Measurements from ENCODE around the gene MAP2K1. TPM values are rescaled to one million over a fixed set of nuclear protein-coding genes. Genes with fewer than 3 reads are reported as not detected.

The MAP2K1 gene
- total RNA-seq, 4 donors from 2014 or later: 14.7 to 83.0 (median 40.0) TPM

DNA sequence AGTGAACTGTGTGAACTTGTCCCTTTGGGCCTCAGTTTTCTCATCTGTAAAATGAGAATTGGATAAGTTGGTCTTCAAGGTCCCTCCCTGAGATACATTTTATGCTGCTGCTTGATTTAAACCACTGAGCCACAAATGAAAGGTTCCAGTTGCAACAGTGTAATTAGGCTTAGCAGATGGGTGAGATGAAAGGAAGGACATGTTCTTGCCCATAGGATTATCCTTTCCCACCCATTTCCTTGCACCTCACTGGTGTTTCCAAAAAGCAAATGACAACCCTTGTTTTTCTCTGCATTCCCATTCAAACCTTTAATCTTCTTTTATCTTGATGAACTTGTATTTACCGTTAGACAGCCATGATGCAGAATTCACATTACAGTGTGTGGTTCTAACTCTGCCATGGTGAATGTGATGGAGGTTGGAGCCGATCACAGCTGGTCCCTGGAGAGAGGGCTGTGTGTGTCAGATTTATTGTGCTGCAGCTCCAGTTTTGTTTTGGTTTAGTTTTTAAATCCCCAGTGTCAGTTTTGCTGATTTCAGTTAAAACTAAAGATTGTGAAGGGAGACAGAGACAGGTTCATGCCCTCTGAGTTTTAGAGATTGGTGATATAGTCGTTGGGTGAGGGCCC lies 44.0 kb downstream of the MAP2K1 start:
- Histone ChIP-seq H3K4me1 (no peaks in the 10 kb centered on the region), H3K36me3 (no peaks in the 10 kb centered on the region), H3K27ac (no peak overlapping the region), H3K27me3 (no peaks in the 10 kb centered on the region), H3K9me3 (no peaks in the 10 kb centered on the region), H3K4me3 (no peak overlapping the region)
- TF ChIP-seq, protein P1, sequence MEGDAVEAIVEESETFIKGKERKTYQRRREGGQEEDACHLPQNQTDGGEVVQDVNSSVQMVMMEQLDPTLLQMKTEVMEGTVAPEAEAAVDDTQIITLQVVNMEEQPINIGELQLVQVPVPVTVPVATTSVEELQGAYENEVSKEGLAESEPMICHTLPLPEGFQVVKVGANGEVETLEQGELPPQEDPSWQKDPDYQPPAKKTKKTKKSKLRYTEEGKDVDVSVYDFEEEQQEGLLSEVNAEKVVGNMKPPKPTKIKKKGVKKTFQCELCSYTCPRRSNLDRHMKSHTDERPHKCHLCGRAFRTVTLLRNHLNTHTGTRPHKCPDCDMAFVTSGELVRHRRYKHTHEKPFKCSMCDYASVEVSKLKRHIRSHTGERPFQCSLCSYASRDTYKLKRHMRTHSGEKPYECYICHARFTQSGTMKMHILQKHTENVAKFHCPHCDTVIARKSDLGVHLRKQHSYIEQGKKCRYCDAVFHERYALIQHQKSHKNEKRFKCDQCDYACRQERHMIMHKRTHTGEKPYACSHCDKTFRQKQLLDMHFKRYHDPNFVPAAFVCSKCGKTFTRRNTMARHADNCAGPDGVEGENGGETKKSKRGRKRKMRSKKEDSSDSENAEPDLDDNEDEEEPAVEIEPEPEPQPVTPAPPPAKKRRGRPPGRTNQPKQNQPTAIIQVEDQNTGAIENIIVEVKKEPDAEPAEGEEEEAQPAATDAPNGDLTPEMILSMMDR (IDR thresholded peaks at IDR 0.05): no peak
- TF ChIP-seq POLR2AphosphoS5 (IDR thresholded peaks at IDR 0.05) (no peak), POLR2A (IDR thresholded peaks at IDR 0.05) (no peak), EP300 (IDR thresholded peaks at IDR 0.05; ENCODE audit: low read depth) (no peak)
- intact Hi-C loops (cut with DNase I; ENCODE audit: low total_unique reads) (no loop called here), in situ Hi-C loops (cut with MboI; ENCODE audit: low pct_ligation_motif_present in 1 of 4, low pct_unique_long_range_greater_than_20kb in 1 of 4, low sequenced_read_pairs in 3 of 4) (no loop called here)
- 69 to 72% methylated on average over 2 to 3 of the region's 3 CpGs for WGBS, 2 donors (ENCODE audit: low coverage in 1 of 2)
- DNase-seq: no peak

DNA sequence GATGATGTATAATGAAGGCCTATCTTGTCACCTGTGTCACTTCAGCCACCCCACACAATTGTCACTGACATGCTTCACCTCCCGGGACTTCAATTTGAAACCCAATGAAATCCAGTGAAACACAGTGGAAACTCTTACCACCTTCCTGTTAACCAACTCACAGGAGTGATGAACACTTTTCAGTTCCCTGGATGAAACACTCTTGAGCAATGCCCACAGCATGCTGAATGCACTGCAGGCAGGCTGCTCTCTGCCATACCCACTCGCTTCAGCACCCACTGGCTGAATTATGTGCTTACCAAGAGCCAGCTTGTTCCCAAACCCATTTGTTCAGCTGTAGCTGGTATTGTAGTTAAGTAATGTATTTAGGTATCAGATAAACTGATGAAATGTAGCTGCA lies 47.0 kb downstream of the MAP2K1 start:
- DNase-seq: no peak
- Histone ChIP-seq H3K4me3 (no peak overlapping the region), H3K27me3 (no peaks in the 10 kb centered on the region), H3K9me3 (no peaks in the 10 kb centered on the region), H3K36me3 (peaks cover 0 to 19% (median 6%) of the 10 kb centered on the region in 4 donors), H3K27ac (no peak overlapping the region), H3K4me1 (no peaks in the 10 kb centered on the region)
- WGBS, 2 donors (ENCODE audit: low coverage in 1 of 2): 94 to 100% methylated on average over 1 to 2 of the region's 2 CpGs
- in situ Hi-C loops (cut with MboI; ENCODE audit: low pct_ligation_motif_present in 1 of 4, low pct_unique_long_range_greater_than_20kb in 1 of 4, low sequenced_read_pairs in 3 of 4): no loop called here
- intact Hi-C loops (cut with DNase I; ENCODE audit: low total_unique reads): no loop called here
- TF ChIP-seq, protein P1 (IDR thresholded peaks at IDR 0.05): no peak
- TF ChIP-seq EP300 (IDR thresholded peaks at IDR 0.05; ENCODE audit: low read depth) (no peak), POLR2A (IDR thresholded peaks at IDR 0.05) (no peak), POLR2AphosphoS5 (IDR thresholded peaks at IDR 0.05) (no peak)

DNA sequence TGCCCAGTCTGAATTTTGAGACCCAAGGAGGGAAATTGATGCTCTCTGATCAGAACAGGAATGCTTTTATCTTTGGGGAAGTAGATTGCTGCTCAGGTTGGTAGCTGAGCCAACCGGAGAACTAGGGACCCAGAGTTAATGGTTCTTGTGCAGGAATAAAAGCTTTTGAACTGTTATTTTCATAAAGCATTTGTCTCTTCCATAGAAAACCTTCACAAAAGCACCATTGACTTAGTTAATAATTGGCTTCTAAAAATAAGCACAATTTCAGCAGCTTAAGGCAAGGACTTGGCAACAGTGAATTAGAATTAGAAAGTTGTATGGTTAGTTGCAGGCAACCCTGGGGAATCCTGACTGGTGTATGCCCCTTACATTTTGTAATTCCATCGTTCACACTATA lies 53.8 kb downstream of the MAP2K1 start:
- DNase-seq: no peak
- no peaks in the 10 kb centered on the region for H3K27me3 ChIP-seq
- in situ Hi-C loops (cut with MboI; ENCODE audit: low pct_ligation_motif_present in 1 of 4, low pct_unique_long_range_greater_than_20kb in 1 of 4, low sequenced_read_pairs in 3 of 4): no loop called here
- H3K9me3 ChIP-seq: no peaks in the 10 kb centered on the region
- H3K4me1 ChIP-seq: no peaks in the 10 kb centered on the region
- no peak overlapping the region for H3K27ac ChIP-seq
- WGBS, 2 donors (ENCODE audit: low coverage in 1 of 2): 83 to 96% methylated on average over 1 to 2 of the region's 2 CpGs
- no peak overlapping the region for H3K4me3 ChIP-seq
- intact Hi-C loops (cut with DNase I; ENCODE audit: low total_unique reads): no loop called here
- H3K36me3 ChIP-seq: peaks cover 0 to 48% (median 11%) of the 10 kb centered on the region in 4 donors
- TF ChIP-seq EP300 (IDR thresholded peaks at IDR 0.05; ENCODE audit: low read depth): no peak
- no peak for TF ChIP-seq POLR2AphosphoS5 (IDR thresholded peaks at IDR 0.05)
- TF ChIP-seq, protein P1 (IDR thresholded peaks at IDR 0.05): no peak
- no peak for TF ChIP-seq POLR2A (IDR thresholded peaks at IDR 0.05)

DNA sequence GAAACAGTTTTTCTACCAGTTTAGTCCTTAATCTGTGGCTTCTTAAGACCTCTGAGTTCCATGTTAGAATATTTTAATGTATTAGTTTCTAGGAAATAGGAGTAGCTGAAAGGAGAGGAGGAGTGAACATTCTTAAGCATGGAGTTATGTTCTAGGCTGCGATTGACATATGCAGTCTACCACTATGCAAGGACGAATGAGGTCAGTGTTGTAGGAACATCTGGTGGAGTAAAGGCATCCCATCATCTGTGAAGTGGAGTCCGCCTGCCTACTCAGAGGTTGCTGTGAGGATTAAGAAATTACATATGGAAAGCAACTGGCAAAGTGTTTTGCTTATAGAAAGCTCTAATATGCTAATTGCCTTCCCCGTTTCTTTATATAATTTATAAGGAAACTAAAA lies 65.7 kb downstream of the MAP2K1 start:
- Histone ChIP-seq H3K9me3 (no peaks in the 10 kb centered on the region), H3K27me3 (no peaks in the 10 kb centered on the region), H3K36me3 (peaks cover 0 to 3% (median 0%) of the 10 kb centered on the region in 4 donors), H3K4me3 (no peak overlapping the region), H3K4me1 (no peaks in the 10 kb centered on the region), H3K27ac (no peak overlapping the region)
- DNase-seq: no peak
- WGBS, 2 donors (ENCODE audit: low coverage in 1 of 2): 68 to 92% methylated on average over 4 of the region's 4 CpGs
- TF ChIP-seq POLR2A (IDR thresholded peaks at IDR 0.05): no peak
- TF ChIP-seq EP300 (IDR thresholded peaks at IDR 0.05; ENCODE audit: low read depth): no peak
- TF ChIP-seq POLR2AphosphoS5 (IDR thresholded peaks at IDR 0.05): no peak
- TF ChIP-seq, protein P1 (IDR thresholded peaks at IDR 0.05): no peak
- intact Hi-C loops (cut with DNase I; ENCODE audit: low total_unique reads): no loop called here
- in situ Hi-C loops (cut with MboI; ENCODE audit: low pct_ligation_motif_present in 1 of 4, low pct_unique_long_range_greater_than_20kb in 1 of 4, low sequenced_read_pairs in 3 of 4): no loop called here

All from transverse colon (tissue), 4 donors.